HEK293 (cell line): ENCODE results near the gene PRUNE1.

Experiments used
- CTCF ChIA-PET: fragments of 350-600 bp; formaldehyde crosslinking; extraction: SDS; loops from one replicate; lab custom pipeline; 2021; ENCODE audit warnings: antibody characterized with exemption; lab: Yijun Ruan, JAX
- POLR2A ChIA-PET: fragments of 300-600 bp; formaldehyde crosslinking; extraction: SDS; loops from one replicate; lab custom pipeline; 2020; ENCODE audit warnings: antibody characterized with exemption, inconsistent platforms; lab: Yijun Ruan, JAX
- H3K27ac ChIP-seq: fragments of 200-500 bp; sonication (Bioruptor generic); 2 replicates; pipeline ENCODE4 v1.5.1; 2014; ENCODE audit warnings: low read depth, low read length, control low read depth, inconsistent platforms; ENCODE audit errors: extremely low read depth
- H3K36me3 ChIP-seq, 2 experiments: fragments of 200-500 bp in 1 of 2; sonication (Bioruptor generic) in 1 of 2; 1 replicate in 1 of 2; 2 replicates in 1 of 2; pipeline ENCODE4 v1.5.1; 2014 to 2017; ENCODE audit warnings: inconsistent platforms in 2 of 2, low read length in 2 of 2; ENCODE audit not compliant: control insufficient read depth in 2 of 2, insufficient read depth in 1 of 2
- H3K4me1 ChIP-seq: fragments of 200-500 bp; sonication (Bioruptor generic); 2 replicates; pipeline ENCODE4 v1.5.1; 2014; ENCODE audit warnings: mild to moderate bottlenecking, low read length, inconsistent platforms; ENCODE audit not compliant: control insufficient read depth, insufficient read depth
- H3K4me3 ChIP-seq: 2 replicates; pipeline ENCODE4 v1.5.1; 2011; ENCODE audit warnings: low read depth, mild to moderate bottlenecking, control low read depth, low read length, moderate library complexity
- H3K9me3 ChIP-seq: fragments of 200-500 bp; sonication (Bioruptor generic); 2 replicates; pipeline ENCODE4 v1.5.1; 2014; ENCODE audit warnings: low read depth, low read length, inconsistent platforms; ENCODE audit not compliant: control insufficient read depth, insufficient read depth
- SP7 ChIP-seq: fragments of 450-650 bp; formaldehyde crosslinking; IDR thresholded peaks from 2 replicates; pipeline ENCODE4 v1.5.1; 2016; ENCODE audit warnings: missing biosample characterization, missing genetic modification characterization
- TSHZ1 ChIP-seq: fragments of 450-650 bp; formaldehyde crosslinking; IDR thresholded peaks from 2 replicates; pipeline ENCODE4 v1.5.1; 2016; ENCODE audit warnings: missing biosample characterization, missing genetic modification characterization, borderline replicate concordance
- ZBTB10 ChIP-seq: fragments of 450-650 bp; formaldehyde crosslinking; IDR thresholded peaks from 2 replicates; pipeline ENCODE4 v1.5.1; 2016; ENCODE audit warnings: missing biosample characterization, missing genetic modification characterization
- ZBTB11 ChIP-seq: fragments of 450-650 bp; formaldehyde crosslinking; conservative IDR thresholded peaks from 2 replicates; pipeline ENCODE4 v1.5.1; 2016; ENCODE audit warnings: low read depth, missing biosample characterization, missing genetic modification characterization
- ZBTB17 ChIP-seq: fragments of 450-650 bp; formaldehyde crosslinking; IDR thresholded peaks from 2 replicates; pipeline ENCODE4 v1.5.1; 2016; ENCODE audit warnings: missing biosample characterization, missing genetic modification characterization
- ZBTB8A ChIP-seq: fragments of 450-650 bp; formaldehyde crosslinking; IDR thresholded peaks from 2 replicates; pipeline ENCODE4 v1.5.1; 2016; ENCODE audit warnings: missing biosample characterization, missing genetic modification characterization
- ZNF18 ChIP-seq: fragments of 450-650 bp; formaldehyde crosslinking; IDR thresholded peaks from 2 replicates; pipeline ENCODE4 v1.5.1; 2016; ENCODE audit warnings: missing biosample characterization, missing genetic modification characterization
- ZNF24 ChIP-seq: fragments of 450-650 bp; formaldehyde crosslinking; IDR thresholded peaks from 2 replicates; pipeline ENCODE4 v1.5.1; 2016; ENCODE audit warnings: missing biosample characterization, missing genetic modification characterization
- ZNF335 ChIP-seq: fragments of 450-650 bp; formaldehyde crosslinking; conservative IDR thresholded peaks from 2 replicates; pipeline ENCODE4 v1.5.1; 2016; ENCODE audit warnings: missing biosample characterization, missing genetic modification characterization
- ZNF561 ChIP-seq: fragments of 450-650 bp; IDR thresholded peaks from 2 replicates; pipeline ENCODE4 v1.5.1; 2018; ENCODE audit warnings: missing biosample characterization, missing genetic modification characterization, borderline replicate concordance
- ZNF571 ChIP-seq: fragments of 450-650 bp; formaldehyde crosslinking; IDR thresholded peaks from 2 replicates; pipeline ENCODE4 v1.5.0; 2017; ENCODE audit warnings: missing biosample characterization, missing genetic modification characterization
- ZNF621 ChIP-seq: fragments of 450-650 bp; formaldehyde crosslinking; IDR thresholded peaks from 2 replicates; pipeline ENCODE4 v1.5.1; 2017; ENCODE audit warnings: missing biosample characterization, missing genetic modification characterization
- TF ChIP-seq, protein P1 (sequence below): fragments of 450-650 bp; formaldehyde crosslinking; IDR thresholded peaks from 2 replicates; pipeline ENCODE4 v1.5.1; 2016; ENCODE audit warnings: missing biosample characterization, missing genetic modification characterization

Gene PRUNE1

GRCh38 chr1:150976879-150977694 lies 31.2 kb upstream of the PRUNE1 start (continued):
- 0 out of 2 replicates have a peak, but pooled peaks have one; percentile 45 for TF ChIP-seq ZBTB10 (tag by site-specific recombination)
- 0 out of 2 replicates have a peak, but pooled peaks have one; percentile 44 for TF ChIP-seq ZBTB8A
- no peak for TF ChIP-seq TSHZ1 (tag by site-specific recombination)
- TF ChIP-seq ZNF24: peak; percentile 65; the same call in 1 of the 2 replicates
- peak; percentile 96 for TF ChIP-seq ZNF335
- TF ChIP-seq ZBTB17 (tag by site-specific recombination): peak; percentile 86
- TF ChIP-seq, all 188 proteins: peak for 34

GRCh38 chr1:150979092-150980056 lies 28.9 kb upstream of the PRUNE1 start:
- H3K4me1 ChIP-seq: peaks cover 7% of the 10 kb centered on the region; the same call in 1 of the 2 replicates
- POLR2A ChIA-PET: no interaction called here
- CTCF ChIA-PET: interaction anchor here (0.5 to 7.2 kb wide), 26 partner anchors 9 to 964 kb away, joined by 3 to 65 read pairs (median 4); partner anchors contain the start of gene MINDY1
- no peak overlapping the region for H3K4me3 ChIP-seq
- no peaks in the 10 kb centered on the region for H3K9me3 ChIP-seq
- H3K27ac ChIP-seq: no peak overlapping the region
- no peaks in the 10 kb centered on the region for H3K36me3 ChIP-seq
- no peak for TF ChIP-seq ZBTB11
- no peak for TF ChIP-seq ZNF571
- peak; percentile 53; the same call in 1 of the 2 replicates for TF ChIP-seq SP7 (tag by site-specific recombination)
- peak; percentile 37; the same call in 1 of the 2 replicates for TF ChIP-seq ZNF561 (tag by site-specific recombination)
- TF ChIP-seq, protein P1, sequence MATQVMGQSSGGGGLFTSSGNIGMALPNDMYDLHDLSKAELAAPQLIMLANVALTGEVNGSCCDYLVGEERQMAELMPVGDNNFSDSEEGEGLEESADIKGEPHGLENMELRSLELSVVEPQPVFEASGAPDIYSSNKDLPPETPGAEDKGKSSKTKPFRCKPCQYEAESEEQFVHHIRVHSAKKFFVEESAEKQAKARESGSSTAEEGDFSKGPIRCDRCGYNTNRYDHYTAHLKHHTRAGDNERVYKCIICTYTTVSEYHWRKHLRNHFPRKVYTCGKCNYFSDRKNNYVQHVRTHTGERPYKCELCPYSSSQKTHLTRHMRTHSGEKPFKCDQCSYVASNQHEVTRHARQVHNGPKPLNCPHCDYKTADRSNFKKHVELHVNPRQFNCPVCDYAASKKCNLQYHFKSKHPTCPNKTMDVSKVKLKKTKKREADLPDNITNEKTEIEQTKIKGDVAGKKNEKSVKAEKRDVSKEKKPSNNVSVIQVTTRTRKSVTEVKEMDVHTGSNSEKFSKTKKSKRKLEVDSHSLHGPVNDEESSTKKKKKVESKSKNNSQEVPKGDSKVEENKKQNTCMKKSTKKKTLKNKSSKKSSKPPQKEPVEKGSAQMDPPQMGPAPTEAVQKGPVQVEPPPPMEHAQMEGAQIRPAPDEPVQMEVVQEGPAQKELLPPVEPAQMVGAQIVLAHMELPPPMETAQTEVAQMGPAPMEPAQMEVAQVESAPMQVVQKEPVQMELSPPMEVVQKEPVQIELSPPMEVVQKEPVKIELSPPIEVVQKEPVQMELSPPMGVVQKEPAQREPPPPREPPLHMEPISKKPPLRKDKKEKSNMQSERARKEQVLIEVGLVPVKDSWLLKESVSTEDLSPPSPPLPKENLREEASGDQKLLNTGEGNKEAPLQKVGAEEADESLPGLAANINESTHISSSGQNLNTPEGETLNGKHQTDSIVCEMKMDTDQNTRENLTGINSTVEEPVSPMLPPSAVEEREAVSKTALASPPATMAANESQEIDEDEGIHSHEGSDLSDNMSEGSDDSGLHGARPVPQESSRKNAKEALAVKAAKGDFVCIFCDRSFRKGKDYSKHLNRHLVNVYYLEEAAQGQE: no peak
- no peak for TF ChIP-seq ZNF621 (tag by site-specific recombination)
- TF ChIP-seq ZNF18 (tag by site-specific recombination): no peak
- TF ChIP-seq ZBTB8A: peak; percentile 77
- peak; percentile 31; the same call in 1 of the 2 replicates for TF ChIP-seq ZBTB10 (tag by site-specific recombination)
